ENCODE measurements around the gene NUS1.
A peak's percentile ranks its signal among the peaks of the same experiment; 100 is the strongest.
"Not testable (repeated sequence)": the region's sequence is repeated elsewhere in the genome, so short reads cannot be mapped to it uniquely, and the experiment has no call there.

Gene NUS1

GRCh38 chr6:117674991-117675657 lies at the start of gene NUS1:
NUS1 (plus strand) TSS chr6:117675469; CDS start chr6:117675671, 202 bp downstream.
- Histone ChIP-seq H3K4me3 (ENCODE audit: low read length) (peak within 1 kb of the TSS; percentile 91), H3K4me1 (ENCODE audit: insufficient read depth, low read length) (peaks cover 10% of the 10 kb centered on the region), H3K9ac (ENCODE audit: low read depth, low read length) (peak within 1 kb of the TSS; percentile 92), H3K9me3 (ENCODE audit: insufficient read depth, low read depth, low read length) (peaks cover 5% of the 10 kb centered on the region), H3K27ac (ENCODE audit: low read length) (peak within 1 kb of the TSS; percentile 7), H3K27me3 (ENCODE audit: insufficient read depth, low read length) (no peaks in the 10 kb centered on the region), H3K36me3 (ENCODE audit: insufficient read depth, low read depth, low read length) (0 out of 2 replicates have a peak, but pooled peaks cover 6% of the 10 kb centered on the region)

GRCh38 chr6:117627533-117627932 lies 47.7 kb upstream of the NUS1 start:
- H3K9ac ChIP-seq (ENCODE audit: low read depth, low read length), result no peak overlapping the region
- no peak overlapping the region for H3K27ac ChIP-seq (ENCODE audit: low read length)
- H3K4me3 ChIP-seq (ENCODE audit: low read length), result no peak overlapping the region
- H3K4me1 ChIP-seq (ENCODE audit: insufficient read depth, low read length), result no peaks in the 10 kb centered on the region
- peaks cover 79% of the 10 kb centered on the region for H3K9me3 ChIP-seq (ENCODE audit: insufficient read depth, low read depth, low read length)
- H3K27me3 ChIP-seq (ENCODE audit: insufficient read depth, low read length), result no peaks in the 10 kb centered on the region
- no peaks in the 10 kb centered on the region for H3K36me3 ChIP-seq (ENCODE audit: insufficient read depth, low read depth, low read length)

- no peak overlapping the region for H3K27ac ChIP-seq (ENCODE audit: low read length)
- H3K27me3 ChIP-seq (ENCODE audit: insufficient read depth, low read length), result no peaks in the 10 kb centered on the region
- no peak overlapping the region for H3K4me3 ChIP-seq (ENCODE audit: low read length)
- no peaks in the 10 kb centered on the region for H3K36me3 ChIP-seq (ENCODE audit: insufficient read depth, low read depth, low read length)
- no peaks in the 10 kb centered on the region for H3K4me1 ChIP-seq (ENCODE audit: insufficient read depth, low read length)
- peaks cover 63% of the 10 kb centered on the region for H3K9me3 ChIP-seq (ENCODE audit: insufficient read depth, low read depth, low read length)
- no peak overlapping the region for H3K9ac ChIP-seq (ENCODE audit: low read depth, low read length)
Observed at GRCh38 chr6:117629119-117629660, 46.1 kb upstream of the NUS1 start.

- H3K36me3 ChIP-seq (ENCODE audit: insufficient read depth, low read depth, low read length), result peaks cover 6% of the 10 kb centered on the region; the same call in 1 of the 2 replicates
- H3K27ac ChIP-seq (ENCODE audit: low read length), result no peak overlapping the region
- H3K4me3 ChIP-seq (ENCODE audit: low read length), result no peak overlapping the region
- no peaks in the 10 kb centered on the region for H3K4me1 ChIP-seq (ENCODE audit: insufficient read depth, low read length)
- H3K9ac ChIP-seq (ENCODE audit: low read depth, low read length), result no peak overlapping the region
- no peaks in the 10 kb centered on the region for H3K27me3 ChIP-seq (ENCODE audit: insufficient read depth, low read length)
- peaks cover 6% of the 10 kb centered on the region; the same call in 1 of the 2 replicates for H3K9me3 ChIP-seq (ENCODE audit: insufficient read depth, low read depth, low read length)
Observed at GRCh38 chr6:117637770-117638169, 37.5 kb upstream of the NUS1 start.

GRCh38 chr6:117642976-117643375 lies 32.3 kb upstream of the NUS1 start:
- no peak overlapping the region for H3K4me3 ChIP-seq (ENCODE audit: low read length)
- no peaks in the 10 kb centered on the region for H3K4me1 ChIP-seq (ENCODE audit: insufficient read depth, low read length)
- no peak overlapping the region for H3K27ac ChIP-seq (ENCODE audit: low read length)
- no peak overlapping the region for H3K9ac ChIP-seq (ENCODE audit: low read depth, low read length)
- H3K27me3 ChIP-seq (ENCODE audit: insufficient read depth, low read length), result no peaks in the 10 kb centered on the region
- H3K36me3 ChIP-seq (ENCODE audit: insufficient read depth, low read depth, low read length), result 0 out of 2 replicates have a peak, but pooled peaks cover 4% of the 10 kb centered on the region
- peaks cover 6% of the 10 kb centered on the region; the same call in 1 of the 2 replicates for H3K9me3 ChIP-seq (ENCODE audit: insufficient read depth, low read depth, low read length)

- not testable (repeated sequence) for H3K4me1 ChIP-seq (ENCODE audit: insufficient read depth, low read length); H3K36me3 ChIP-seq (ENCODE audit: insufficient read depth, low read depth, low read length); H3K27ac ChIP-seq (ENCODE audit: low read length); H3K27me3 ChIP-seq (ENCODE audit: insufficient read depth, low read length); H3K4me3 ChIP-seq (ENCODE audit: low read length); H3K9me3 ChIP-seq (ENCODE audit: insufficient read depth, low read depth, low read length); H3K9ac ChIP-seq (ENCODE audit: low read depth, low read length)
Observed at GRCh38 chr6:117651984-117652383, 23.3 kb upstream of the NUS1 start.

GRCh38 chr6:117653949-117654348 lies 21.3 kb upstream of the NUS1 start:
- Histone ChIP-seq H3K27me3 (ENCODE audit: insufficient read depth, low read length) (no peaks in the 10 kb centered on the region), H3K36me3 (ENCODE audit: insufficient read depth, low read depth, low read length) (peaks cover 4% of the 10 kb centered on the region), H3K27ac (ENCODE audit: low read length) (no peak overlapping the region), H3K9me3 (ENCODE audit: insufficient read depth, low read depth, low read length) (no peaks in the 10 kb centered on the region), H3K4me3 (ENCODE audit: low read length) (no peak overlapping the region), H3K9ac (ENCODE audit: low read depth, low read length) (no peak overlapping the region), H3K4me1 (ENCODE audit: insufficient read depth, low read length) (no peaks in the 10 kb centered on the region)

- Histone ChIP-seq H3K4me3 (ENCODE audit: low read length) (no peak overlapping the region), H3K9ac (ENCODE audit: low read depth, low read length) (no peak overlapping the region), H3K27ac (ENCODE audit: low read length) (no peak overlapping the region), H3K4me1 (ENCODE audit: insufficient read depth, low read length) (no peaks in the 10 kb centered on the region), H3K9me3 (ENCODE audit: insufficient read depth, low read depth, low read length) (no peaks in the 10 kb centered on the region), H3K36me3 (ENCODE audit: insufficient read depth, low read depth, low read length) (peaks cover 4% of the 10 kb centered on the region), H3K27me3 (ENCODE audit: insufficient read depth, low read length) (no peaks in the 10 kb centered on the region)
Observed at GRCh38 chr6:117655380-117655779, 19.9 kb upstream of the NUS1 start.

GRCh38 chr6:117666881-117667280 lies 8.4 kb upstream of the NUS1 start:
- no peak overlapping the region for H3K27ac ChIP-seq (ENCODE audit: low read length)
- no peak overlapping the region for H3K4me3 ChIP-seq (ENCODE audit: low read length)
- H3K36me3 ChIP-seq (ENCODE audit: insufficient read depth, low read depth, low read length), result no peaks in the 10 kb centered on the region
- no peaks in the 10 kb centered on the region for H3K27me3 ChIP-seq (ENCODE audit: insufficient read depth, low read length)
- H3K9ac ChIP-seq (ENCODE audit: low read depth, low read length), result no peak overlapping the region
- H3K4me1 ChIP-seq (ENCODE audit: insufficient read depth, low read length), result no peaks in the 10 kb centered on the region
- peaks cover 15% of the 10 kb centered on the region for H3K9me3 ChIP-seq (ENCODE audit: insufficient read depth, low read depth, low read length)

GRCh38 chr6:117668736-117669135 lies 6.5 kb upstream of the NUS1 start:
- Histone ChIP-seq H3K9ac (ENCODE audit: low read depth, low read length) (no peak overlapping the region), H3K27me3 (ENCODE audit: insufficient read depth, low read length) (no peaks in the 10 kb centered on the region), H3K9me3 (ENCODE audit: insufficient read depth, low read depth, low read length) (peaks cover 15% of the 10 kb centered on the region), H3K4me1 (ENCODE audit: insufficient read depth, low read length) (no peaks in the 10 kb centered on the region), H3K27ac (ENCODE audit: low read length) (no peak overlapping the region), H3K4me3 (ENCODE audit: low read length) (no peak overlapping the region), H3K36me3 (ENCODE audit: insufficient read depth, low read depth, low read length) (no peaks in the 10 kb centered on the region)

GRCh38 chr6:117674503-117674902 lies 766 bp upstream of the NUS1 start:
- Histone ChIP-seq H3K4me1 (ENCODE audit: insufficient read depth, low read length) (peaks cover 10% of the 10 kb centered on the region), H3K4me3 (ENCODE audit: low read length) (peak overlapping the region; percentile 91), H3K27ac (ENCODE audit: low read length) (peak overlapping the region; percentile 7), H3K36me3 (ENCODE audit: insufficient read depth, low read depth, low read length) (0 out of 2 replicates have a peak, but pooled peaks cover 6% of the 10 kb centered on the region), H3K27me3 (ENCODE audit: insufficient read depth, low read length) (no peaks in the 10 kb centered on the region), H3K9ac (ENCODE audit: low read depth, low read length) (peak overlapping the region; percentile 92; the same call in 1 of the 2 replicates), H3K9me3 (ENCODE audit: insufficient read depth, low read depth, low read length) (peaks cover 11% of the 10 kb centered on the region)

GRCh38 chr6:117675658-117676301 lies 511 bp downstream of the NUS1 start:
- H3K36me3 ChIP-seq (ENCODE audit: insufficient read depth, low read depth, low read length); H3K9me3 ChIP-seq (ENCODE audit: insufficient read depth, low read depth, low read length); H3K27ac ChIP-seq (ENCODE audit: low read length); H3K4me1 ChIP-seq (ENCODE audit: insufficient read depth, low read length); H3K27me3 ChIP-seq (ENCODE audit: insufficient read depth, low read length): not testable (repeated sequence)
- peak overlapping the region; percentile 91 for H3K4me3 ChIP-seq (ENCODE audit: low read length)
- peak overlapping the region; percentile 82; the same call in 1 of the 2 replicates for H3K9ac ChIP-seq (ENCODE audit: low read depth, low read length)

Measured in iPS-20b (cell line).